NCI-H2107 (cell line): ENCODE measurements around the gene ATP11A.
A peak's percentile ranks its signal among the peaks of the same experiment; 100 is the strongest.

Source experiments
- DNase-seq: peaks from one replicate; lab custom pipeline; 2025; lab: John Stamatoyannopoulos, UW

Gene ATP11A

DNA sequence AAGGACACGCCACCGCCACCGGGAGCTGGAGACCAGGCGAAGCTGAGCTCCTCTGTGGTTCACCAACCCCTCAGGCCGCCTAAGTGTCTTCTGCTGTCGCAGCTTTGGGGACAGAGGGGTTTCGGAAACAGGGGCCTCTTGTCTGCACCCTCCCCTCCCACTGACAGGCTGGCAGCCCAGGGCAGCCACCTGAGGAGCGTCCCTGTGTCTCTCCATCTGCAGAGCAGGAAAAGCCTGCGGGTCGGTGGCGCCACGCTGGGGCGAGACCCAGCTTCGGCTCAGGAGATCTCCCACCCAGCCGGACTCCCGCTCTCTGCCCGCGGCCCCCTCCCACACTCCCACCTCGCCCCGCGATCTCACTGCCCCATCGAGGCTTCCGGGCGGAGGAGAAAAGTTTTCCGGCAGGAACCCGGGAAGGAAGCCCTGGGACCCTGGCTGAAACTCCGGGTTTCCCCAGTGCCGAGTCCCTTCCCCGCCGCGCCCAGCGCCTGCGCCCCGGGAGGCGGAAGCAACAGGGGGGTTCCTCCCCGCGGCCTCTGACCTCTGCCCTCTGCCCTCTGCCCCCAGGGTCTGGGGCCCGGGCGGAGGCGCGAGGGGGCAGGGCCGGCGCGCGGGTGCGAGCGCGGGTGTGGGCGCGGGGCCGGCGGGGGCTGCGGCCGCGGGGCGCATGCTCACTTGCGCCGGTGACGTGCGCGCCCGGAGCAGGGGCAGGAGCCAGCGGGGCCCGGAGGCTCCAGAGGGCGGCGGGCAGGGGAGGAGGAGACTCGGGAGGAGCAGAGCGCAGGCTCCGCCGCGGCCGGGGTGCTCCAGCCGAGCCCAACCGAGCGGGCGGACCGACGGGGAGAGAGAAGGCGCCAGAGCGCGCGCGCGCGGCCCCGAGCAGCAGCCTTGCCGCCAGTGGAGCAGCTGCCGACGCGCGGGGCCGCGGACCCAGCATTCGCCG lies at the start of gene ATP11A:
Gene ATP11A (plus strand): TSS at position 736 of the 943 bp plus-strand sequence. CDS start 379 bp downstream, outside the sequence.
- DNase-seq: peak; percentile 73

GRCh38 chr13:112641456-112642089 lies 48.3 kb upstream of the ATP11A start:
- no peak for DNase-seq

DNA sequence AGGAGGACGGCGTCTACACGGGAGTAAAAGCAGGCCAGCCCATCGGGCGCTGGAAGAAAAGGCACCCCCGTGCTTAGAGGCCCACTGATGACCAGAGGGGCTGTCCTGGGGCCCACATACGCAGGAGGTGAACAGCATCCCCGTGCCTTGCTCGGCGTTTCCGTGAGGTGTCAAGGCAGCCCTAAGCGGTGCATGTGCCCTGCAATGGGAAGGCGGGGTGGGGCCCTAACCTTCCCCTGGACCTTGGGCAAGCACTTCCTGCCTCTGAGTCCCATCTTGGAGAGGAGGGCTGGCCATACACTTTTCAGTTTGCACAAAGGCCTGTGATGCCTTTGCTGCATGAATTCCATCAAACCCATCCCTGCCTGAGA lies 47.8 kb upstream of the ATP11A start:
- DNase-seq: no peak

DNA sequence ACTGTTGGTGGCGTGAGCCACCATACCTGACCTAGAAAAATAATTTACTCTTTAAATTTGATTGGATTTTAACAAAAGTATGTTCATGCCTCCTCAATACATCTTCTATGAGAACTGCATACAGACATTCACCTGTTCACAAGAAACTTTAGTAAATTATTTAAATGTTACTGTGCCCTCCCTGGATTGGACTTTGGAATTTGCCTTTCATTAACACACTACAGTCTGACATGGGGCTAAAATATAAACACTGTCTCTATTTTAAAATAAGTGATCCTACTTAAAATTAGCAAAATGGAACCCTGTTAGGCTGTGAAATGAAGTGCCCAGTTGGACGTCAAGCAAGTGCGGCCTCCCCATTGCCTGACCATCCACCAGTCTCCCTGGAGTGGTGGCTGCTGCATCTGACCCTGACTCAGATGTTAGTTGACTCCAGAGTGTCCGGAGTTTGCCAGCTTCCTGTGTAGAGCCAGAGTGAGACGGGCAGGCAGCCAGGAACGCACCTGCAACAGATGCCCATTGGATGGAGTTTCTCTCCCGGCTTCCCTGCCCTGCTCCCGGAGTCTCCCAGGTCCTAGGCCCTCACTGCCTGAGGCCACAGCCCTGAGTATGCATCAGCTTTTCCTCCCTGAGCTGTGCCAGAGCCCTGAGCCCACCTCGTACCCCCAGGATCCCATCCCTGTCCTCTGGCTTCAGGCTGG lies 45.9 kb upstream of the ATP11A start:
- DNase-seq: no peak

DNA sequence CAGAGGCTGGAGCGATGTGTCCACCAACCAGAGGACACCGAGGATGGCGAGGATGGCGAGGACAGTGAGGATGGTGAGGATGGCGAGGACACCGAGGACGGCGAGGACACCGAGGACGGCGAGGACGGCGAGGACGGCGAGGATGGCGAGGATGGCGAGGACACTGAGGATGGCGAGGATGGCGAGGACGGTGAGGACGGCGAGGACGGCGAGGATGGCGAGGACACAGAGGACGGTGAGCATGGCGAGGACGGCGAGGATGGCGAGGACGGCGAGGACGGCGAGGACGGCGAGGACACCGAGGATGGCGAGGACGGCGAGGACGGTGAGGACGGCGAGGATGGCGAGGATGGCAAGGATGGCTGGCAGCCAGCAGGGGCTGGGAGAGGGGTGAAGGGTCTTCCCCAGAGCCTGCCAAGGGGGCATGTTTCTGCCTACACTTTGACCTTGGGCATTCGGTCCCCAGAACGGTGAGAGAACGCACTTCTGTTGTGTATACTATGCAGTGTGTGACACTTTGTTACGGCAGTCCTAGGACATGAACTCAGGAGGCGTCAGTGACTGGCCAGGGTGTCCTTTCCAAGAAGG lies 44.4 kb upstream of the ATP11A start:
- no peak for DNase-seq

- no peak for DNase-seq
Measured at GRCh38 chr13:112647256-112647655, 42.6 kb upstream of the ATP11A start.

DNA sequence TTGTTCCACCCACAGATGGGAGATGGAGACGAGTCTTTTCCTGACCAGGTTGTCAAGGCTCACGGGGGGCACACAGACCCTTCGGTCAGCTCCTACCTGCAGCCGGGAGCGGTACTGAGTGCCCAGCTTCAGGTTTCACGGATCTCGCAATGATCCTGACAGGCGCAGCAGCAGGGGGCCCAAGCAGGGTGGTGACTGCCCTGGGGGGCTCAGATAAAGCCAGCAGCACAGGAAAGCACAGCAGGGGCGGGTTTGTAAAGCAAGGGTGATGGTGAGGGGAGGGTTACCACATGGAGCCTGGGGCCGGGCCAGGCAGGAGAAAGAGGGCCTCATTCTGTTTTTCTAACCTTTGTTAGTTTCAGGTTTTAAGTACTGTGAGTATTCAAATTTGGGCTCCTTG lies 41.7 kb upstream of the ATP11A start:
- no peak for DNase-seq

DNA sequence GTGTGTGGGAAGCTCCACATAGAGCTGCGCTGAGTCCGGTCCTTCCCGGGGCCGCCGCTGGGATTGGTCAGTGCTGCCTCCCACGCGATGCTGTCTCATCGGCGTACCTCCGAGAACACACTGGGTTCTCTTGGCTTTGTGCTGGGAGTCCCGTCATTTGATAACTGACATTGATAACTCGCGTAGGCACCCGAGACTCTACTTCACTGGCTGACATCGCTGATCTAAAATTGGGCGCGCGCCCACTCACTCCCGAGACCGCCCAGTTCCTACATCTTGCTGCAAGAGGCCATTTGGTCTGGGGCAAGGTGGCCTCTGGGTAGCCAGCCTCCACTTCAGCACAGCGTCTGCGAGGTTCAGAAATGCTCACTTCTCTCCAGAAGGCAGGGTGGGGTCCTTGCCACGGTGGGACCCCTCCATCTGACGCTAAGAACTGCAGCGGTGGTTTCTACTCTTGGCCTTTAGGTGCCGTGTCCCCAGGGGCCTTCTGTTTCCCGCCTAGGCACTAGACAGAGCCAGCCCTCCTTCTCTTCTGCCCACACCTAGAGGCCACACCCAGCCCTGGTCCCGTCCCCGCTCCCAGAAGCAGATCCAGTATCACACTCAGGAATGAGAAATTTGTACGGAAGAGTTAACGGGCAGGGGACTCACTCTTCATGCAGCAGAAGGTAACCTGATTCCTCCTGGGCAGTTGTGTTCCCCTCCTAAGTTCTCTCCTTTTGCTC lies 40.7 kb upstream of the ATP11A start:
- no peak for DNase-seq

- no peak for DNase-seq
Measured at GRCh38 chr13:112651311-112651710, 38.5 kb upstream of the ATP11A start.

DNA sequence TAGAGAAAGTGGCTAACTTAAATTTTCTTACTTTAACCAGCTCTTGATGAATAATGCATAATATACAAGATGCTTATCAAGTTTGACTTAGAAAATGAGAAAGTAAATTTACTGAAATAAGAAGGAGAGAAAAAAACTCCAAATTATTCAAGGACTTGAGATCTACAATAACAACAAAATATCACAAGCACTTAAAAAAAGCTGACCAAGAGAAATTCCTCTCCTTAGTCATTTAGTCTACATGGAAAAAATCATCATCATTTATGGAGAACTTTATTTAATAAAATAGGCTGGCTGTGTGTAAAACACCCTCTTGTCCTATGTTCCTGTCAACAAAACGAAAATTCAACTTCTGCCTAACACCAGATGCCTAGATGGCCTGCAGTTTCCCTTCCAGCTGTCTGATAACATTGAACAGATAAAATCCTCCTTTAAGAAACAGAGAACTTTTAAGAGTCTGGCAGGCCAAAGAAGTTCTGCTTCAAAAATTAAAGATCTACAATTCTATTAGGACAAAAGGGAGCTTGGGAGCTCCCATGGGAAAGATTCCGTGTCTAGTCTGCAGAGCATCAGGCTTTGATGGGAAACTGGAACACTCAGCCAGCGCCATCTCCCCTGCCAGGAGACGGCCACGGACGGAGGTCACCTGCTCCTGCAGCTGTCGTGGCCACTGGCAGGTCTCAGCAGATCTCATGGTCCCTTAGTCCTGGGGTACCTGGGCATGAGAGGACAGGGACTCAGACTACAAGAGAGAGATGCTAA lies 37.9 kb upstream of the ATP11A start:
- DNase-seq: no peak

- no peak for DNase-seq
Measured at GRCh38 chr13:112652512-112653070, 37.2 kb upstream of the ATP11A start.

DNA sequence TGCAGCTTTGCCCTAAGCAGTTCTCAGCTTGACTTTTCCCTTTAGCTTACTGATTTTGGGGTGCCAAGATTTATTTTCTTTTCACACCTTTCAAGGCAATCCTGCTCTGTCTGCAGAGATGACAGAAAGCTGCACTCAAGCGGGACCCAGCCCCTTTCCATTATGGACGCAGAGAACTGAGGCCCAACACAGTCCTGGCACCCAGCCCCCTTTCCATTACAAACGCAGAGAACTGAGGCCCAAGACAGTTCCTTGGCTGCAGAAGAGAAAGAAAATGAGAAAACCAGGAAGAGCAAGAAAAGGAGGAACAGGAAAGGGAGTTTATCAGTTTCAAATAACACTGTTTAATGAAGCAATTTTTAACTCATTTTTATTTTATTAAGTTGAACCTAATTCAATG lies 36.8 kb upstream of the ATP11A start:
- no peak for DNase-seq

DNA sequence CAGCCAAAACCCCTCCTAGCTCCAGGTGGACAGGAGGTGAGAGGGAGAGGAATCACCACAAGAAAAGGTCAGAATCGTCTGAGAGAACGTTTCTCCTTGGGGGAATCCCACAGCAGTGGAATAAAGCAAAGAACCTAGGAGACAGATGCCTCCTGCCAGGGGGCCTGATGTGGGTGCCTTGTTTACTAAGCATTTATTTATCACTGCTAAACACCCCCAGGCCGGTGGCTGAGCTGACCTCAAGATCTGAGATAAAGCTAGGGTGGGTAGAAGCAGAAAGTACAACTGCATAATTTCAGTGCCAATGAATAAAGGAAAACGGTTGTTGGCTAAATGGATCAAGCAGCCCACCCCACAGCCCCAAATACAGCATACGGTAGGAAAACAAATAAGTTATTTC lies 33.9 kb upstream of the ATP11A start:
- DNase-seq: no peak

DNA sequence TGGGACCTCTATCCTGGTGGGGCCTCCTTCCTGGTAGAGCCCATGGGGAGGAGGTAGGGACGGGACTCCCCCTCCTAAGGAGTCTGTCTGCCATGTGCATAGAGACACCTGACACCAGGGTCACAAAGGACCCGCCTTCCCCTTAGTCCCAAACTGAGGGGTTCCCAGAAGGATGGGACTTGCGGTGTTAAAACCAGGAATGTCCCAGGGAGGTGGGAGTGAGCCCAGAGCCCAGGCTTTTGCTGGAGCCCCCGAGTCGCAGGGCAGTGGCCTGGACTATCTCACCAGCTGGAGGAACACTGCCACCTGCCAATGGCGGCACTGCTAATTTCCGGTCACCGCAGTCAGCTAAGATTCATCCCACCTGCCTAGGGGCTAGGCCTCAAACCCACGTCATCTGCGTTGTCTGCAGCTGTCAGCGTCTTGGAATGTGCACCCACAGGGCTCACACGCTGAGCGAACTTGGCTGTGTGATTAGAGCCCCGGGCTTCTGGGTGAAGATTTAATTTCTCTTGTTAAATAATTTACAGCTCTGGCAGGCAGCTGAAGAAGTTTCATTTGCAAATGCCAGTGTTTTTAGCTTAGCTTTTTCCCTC lies 31.9 kb upstream of the ATP11A start:
- DNase-seq: no peak

DNA sequence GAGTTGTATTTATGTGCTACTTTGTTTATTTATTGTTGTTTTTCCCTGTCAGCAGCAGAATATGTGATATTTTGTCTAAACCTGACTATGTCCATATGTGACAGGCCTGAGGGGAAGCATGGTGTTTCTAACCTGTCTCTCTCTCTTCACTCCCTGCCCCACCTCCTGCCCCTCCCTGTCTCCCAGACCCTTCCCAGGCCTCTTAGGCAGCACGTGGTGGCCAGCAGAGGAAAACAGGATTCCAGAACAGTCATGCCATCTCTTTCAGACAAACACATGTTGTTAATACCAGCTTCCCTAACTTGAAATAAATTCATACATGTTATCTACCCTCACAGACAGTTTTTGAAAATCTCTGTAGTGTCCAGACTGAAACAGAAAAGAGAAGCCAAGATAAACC lies 31.0 kb upstream of the ATP11A start:
- DNase-seq: no peak

DNA sequence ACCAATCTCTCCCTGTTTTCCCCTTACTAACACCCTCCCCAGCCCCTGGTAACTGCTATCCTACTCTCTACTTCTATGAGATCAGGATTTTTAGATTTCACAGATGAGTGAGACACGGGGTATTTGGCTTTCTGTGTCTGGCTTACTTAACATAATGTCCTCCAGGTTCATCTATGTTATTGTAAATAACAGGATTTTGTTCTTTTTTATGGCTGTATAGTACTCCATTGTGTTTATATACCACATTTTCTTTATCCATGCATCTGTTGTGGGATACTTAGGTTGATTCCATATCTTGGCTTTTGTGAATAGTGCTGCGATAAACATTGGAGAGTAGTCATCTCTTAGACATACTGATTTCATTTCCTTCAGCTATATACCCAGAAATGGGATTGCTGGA lies 28.5 kb upstream of the ATP11A start:
- DNase-seq: no peak

DNA sequence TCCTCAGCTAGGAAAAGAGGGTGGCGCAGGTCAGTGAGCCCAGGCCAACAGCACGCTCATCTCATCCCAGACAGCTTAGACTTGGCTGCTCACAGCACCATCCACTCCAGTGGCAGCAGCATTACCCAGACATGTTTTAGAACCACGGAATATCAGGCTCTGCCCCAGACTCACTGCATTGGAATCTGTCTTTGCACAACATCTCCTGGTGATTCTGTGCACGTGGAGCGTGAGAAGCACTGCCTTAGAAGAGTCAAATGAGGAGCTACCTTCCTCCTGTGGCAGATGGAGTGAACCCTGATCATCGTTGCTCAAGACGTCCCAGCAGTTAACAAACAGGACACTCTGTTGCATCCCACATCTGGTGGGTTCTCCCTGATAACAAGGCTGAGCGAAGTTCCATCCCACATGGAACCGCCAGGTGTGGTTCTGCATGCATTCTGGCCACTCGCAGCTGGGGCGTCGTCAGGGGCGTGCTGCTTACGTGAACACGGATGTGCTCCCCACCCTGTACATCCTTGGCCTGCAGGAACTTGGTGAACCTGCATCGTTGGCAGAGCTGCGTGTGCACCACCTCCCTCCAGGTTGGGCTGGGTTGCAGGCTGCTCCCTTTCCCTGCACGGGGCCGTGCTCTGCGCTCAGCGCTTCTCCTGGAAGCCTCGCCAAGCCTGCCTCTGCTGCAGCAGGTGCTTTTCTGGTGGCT lies 25.2 kb upstream of the ATP11A start:
- no peak for DNase-seq

GRCh38 chr13:112668924-112669323 lies 20.9 kb upstream of the ATP11A start:
- no peak for DNase-seq

- DNase-seq: no peak
Measured at GRCh38 chr13:112669881-112670499, 19.8 kb upstream of the ATP11A start.
